GM18858 (cell line): ENCODE data around the gene ESRP2.

Experiments
- ATAC-seq: cut with Tn5 transposase; IDR thresholded peaks from one replicate; pipeline ENCODE4 v1.9.1; 2021; ENCODE audit not compliant: unreplicated experiment

ESRP2 gene

DNA sequence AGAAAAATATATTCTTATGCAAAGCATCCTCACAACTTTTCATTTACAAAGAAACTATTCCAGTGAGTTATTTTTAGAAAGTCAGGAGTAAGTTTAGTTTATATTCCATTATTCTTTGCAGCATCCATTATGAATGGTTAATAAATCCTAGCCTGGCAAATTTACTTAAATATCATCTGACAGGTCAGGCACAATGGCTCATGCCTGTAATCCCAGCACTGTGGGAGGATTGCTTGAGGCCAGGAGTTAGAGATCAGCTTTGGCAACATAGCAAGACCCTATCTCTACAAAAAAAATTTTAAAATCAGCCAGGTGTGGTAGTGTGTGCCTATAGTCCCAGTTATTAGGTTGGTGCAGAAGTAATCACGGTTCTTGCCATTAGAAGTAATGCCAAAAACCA, 12.9 kb downstream of the ESRP2 start:
- no peak for ATAC-seq

DNA sequence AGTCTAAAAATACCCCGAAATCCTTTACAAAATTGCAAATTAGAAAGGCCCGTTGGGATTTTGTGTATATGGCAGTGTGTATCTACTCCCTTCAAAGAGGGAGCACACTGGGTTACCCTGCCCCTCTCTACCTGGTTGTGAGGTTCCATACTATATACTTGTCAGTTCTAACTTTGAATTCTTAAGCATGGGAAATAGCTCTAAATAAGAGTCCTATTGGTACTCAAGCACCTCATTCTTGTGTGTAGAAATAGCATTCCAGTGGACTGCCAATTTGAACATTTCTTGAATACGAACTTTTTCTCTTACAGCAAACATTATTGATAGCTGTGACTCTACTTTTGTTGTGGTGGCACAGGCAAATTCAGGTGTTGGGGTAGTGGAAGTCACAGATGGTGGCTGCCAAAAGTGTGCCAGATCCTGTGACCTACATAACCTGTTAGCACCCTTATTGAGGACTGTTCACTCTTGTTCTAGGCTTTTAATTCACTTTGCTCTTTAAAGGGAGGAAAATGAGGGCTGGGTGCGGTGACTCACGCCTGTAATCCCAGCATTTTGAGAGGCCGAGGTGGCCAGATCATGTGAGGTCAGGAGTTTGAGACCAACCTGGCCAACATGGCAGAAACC, 16.1 kb downstream of the ESRP2 start:
- ATAC-seq = no peak

DNA sequence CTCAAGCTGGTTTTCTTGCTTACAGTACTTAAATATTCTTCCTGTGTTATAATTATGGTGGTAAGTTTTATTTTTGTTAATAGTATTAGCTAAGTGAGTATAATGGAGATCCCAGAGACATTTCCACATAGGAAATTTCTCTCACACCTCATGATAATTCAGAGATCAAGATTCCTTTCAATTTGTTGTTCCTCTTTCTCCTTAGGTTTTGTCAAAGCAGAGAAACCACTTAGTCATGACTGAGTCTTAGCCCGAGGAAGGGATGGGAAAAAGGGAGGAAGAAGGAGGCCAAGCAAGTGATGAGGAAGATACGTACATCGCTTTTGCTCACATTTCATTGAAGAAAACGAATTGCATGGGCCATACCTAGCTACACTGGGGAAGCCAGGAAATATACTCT, 18.4 kb downstream of the ESRP2 start:
- no peak for ATAC-seq

DNA sequence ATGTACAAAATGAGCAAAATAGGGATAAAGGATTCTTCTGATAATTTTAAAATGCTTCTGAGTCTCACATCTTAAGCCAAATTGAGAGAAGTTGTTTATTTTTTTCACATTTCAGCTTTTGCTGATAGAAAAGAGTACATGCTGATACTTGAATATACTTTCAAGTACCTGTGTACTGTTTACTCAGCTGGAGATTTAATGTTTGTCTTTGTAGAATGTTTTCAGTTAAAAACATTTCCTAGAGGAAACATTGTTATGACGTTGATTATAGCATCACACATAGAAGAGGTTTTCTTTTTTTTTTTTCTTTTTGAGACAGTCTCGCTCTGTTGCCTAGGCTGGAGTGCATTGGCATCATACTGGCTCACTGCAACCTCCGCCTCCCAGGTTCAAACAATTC, 19.7 kb downstream of the ESRP2 start:
- ATAC-seq = no peak

DNA sequence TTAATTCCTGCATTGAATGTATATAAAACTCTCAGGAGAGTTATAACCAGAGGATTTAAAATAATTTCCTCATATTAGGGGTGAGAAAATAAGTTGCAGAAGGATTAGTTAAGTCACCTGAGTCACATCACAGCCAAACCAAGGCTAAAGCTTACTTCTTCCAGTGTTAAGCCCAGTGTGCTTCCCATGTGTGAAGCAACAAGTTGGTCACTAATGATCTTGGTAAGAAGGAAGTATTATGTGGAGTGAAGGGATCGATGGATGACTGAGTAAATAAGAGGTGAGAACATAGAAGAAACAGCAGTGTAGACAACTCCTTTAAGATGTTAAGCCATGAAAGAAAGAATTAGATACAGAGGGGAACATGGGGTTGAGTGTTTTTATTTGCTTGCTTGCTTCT, 20.6 kb downstream of the ESRP2 start:
- ATAC-seq = no peak

DNA sequence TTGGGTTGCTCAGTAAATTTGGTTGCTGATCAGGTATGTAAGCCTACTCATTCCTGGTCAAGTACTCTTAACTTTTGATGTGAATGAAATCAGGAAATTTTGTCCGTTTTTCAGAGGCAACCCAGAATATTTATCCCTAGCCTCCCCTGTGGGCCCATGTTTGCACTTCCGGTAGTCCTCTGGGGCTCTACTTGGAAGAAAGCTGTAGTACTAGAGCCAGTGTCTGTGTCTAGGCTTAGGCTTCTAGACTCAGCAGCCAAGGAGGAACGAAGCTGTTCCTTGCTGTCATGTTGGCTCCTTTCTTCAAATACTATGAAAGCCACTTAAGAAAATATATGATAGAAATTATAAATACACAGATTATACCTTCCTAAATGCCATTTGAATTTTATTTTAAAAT, 21.2 kb downstream of the ESRP2 start:
- ATAC-seq = no peak

DNA sequence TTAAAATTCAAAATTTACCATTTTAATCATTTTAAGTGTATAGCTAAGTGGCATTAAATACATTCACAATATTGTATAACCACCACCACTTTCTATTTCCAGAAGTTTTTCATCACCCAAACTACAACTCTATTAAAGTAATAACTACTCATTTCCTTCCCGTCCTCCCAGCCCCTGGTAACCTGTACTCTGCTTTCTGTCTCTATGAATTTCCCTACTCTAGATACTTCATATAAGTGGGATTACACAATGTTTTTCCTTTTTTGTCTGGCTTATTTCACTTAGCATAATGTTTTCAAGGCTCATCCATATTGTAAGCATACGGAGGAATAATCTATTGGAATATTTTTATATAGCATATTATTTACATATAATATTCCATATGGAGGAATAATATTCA, 29.7 kb downstream of the ESRP2 start:
- no peak for ATAC-seq

DNA sequence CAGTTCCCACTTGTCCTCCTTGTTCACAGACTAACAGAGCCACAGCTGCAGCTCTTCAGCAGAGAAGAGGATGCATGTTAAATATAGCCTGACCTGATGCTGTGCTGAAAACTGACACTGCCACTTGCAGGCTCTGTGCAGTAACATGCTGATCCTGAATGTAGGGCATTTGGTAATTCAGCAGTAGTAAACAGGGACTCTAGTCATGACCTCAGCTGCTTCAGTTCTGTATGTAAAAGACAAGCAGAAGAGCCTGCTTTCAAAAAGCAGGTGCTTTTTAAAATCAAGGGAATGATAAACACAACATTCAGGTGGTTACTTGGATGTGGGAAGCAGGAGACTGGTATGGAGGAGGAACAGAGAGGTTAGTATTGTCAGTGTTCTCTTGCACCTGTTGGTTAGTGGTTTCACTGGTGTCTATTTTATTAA, 33.8 kb downstream of the ESRP2 start:
- no peak for ATAC-seq

DNA sequence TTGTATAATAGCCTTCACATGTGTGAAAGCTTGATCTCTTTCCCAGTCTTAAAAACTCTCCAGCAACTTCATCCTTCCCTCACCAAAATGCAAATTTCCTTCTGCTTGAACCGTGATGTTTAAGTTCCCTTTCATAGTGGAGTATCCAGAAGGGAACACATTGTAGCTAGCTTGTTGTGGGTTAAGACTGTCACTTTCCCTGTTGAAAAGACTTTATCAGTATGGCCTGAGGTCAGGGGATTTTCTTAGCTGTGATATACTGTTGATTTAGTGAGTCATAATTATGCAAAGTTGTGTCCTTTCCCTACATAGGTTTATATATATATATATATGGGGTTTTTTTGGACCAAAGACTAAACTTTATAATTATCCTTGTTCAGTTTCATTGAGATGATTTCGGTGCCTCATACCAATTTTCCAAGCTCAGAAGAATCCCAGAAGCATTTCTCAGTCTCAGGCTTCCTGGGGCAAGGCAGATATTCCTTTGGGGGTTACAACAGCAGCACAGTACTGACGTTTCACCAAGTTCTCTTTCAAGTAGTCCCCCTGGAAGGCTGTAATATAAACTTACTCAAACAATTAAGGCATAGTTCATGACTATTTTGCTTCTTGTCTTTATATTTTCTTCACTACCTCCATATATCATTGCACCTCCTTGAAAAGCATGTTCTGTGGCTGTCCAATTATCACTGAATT, 35.7 kb downstream of the ESRP2 start:
- no peak for ATAC-seq

DNA sequence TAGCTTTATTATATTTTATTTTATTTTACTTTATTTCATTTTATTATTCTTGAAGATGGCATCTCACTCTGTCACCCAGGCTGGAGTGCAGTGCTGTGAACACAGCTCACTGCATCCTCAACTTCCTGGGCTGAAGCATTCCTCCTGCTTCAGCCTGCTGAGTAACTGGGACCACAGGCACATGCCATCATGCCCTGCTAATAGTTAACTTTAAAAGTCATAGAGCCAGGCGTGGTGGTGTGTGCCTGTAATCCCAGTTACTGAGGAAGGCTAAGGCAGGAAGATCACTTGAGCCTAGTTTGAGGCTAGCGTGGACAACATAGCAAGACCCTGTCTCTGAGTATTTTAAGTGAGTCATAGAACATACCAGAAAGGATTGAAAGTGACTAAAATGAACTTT, 38.7 kb downstream of the ESRP2 start:
- ATAC-seq = no peak

DNA sequence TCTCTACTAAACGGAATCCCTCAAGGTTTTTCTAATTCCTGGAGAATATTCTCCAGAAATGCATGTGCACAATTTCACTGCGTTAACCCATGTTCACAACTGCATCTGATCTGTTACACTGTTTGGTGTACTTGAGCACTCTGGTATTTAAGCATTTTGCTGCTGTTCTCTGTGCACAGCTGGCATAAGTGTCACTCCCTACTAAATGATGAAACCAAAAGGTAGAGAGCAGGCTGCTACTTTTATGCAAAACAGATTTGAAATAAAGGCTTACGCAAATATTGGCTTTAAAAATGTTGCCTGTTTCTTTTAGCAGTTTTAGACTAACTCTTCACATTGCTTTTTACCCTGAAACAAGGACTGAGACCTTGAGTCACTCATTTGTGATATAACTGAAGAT, 41.7 kb downstream of the ESRP2 start:
- no peak for ATAC-seq

DNA sequence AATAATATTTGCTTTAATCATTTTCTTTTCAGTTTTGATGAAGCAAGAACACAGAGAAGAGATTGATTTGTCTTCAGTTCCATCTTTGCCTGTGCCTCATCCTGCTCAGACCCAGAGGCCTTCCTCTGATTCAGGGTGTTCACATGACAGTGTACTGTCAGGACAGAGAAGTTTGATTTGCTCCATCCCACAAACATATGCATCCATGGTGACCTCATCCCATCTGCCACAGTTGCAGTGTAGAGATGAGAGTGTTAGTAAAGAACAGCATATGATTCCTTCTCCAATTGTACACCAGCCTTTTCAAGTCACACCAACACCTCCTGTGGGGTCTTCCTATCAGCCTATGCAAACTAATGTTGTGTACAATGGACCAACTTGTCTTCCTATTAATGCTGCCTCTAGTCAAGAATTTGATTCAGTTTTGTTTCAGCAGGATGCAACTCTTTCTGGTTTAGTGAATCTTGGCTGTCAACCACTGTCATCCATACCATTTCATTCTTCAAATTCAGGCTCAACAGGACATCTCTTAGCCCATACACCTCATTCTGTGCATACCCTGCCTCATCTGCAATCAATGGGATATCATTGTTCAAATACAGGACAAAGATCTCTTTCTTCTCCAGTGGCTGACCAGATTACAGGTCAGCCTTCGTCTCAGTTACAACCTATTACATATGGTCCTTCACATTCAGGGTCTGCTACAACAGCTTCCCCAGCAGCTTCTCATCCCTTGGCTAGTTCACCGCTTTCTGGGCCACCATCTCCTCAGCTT, 45.0 kb downstream of the ESRP2 start:
- no peak for ATAC-seq

DNA sequence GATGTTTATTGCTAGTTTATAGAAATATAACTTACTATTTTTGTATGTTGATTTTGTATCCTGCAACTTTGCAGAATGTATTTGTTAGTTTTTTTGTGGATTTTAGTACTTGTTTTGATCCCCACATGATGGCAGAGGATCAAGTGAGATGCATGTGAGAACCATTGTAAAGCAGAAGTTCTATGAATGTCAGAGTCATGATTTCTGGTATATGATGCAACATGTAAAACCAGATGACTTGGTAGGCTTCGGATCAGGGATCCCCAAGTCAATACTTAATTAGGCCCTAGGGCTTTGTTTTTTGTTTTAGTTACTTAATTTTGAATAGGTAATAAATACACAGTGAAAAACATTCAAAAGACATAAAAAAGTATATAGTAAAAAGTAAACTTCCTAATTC, 45.8 kb downstream of the ESRP2 start:
- ATAC-seq = no peak

DNA sequence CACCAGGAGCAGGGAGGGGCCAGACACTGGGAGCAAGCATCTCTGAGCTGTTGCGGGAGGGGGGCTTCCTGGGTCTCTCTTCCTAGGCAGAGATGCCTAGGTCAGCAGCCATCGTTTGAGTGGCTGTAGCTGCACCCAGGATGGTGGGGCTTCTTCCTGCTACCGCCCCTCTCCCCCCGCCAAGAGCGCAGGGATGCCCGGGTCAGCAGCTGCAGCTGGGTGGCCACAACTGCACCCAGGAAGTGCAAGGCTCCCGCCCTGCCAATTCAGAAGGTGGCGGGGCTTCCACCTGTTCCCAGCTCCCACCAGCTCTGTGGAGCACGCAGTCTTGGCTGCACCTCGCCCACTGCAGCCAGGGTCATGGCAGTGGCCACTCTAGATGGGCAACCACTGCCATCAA, 47.8 kb downstream of the ESRP2 start:
- ATAC-seq = no peak

DNA sequence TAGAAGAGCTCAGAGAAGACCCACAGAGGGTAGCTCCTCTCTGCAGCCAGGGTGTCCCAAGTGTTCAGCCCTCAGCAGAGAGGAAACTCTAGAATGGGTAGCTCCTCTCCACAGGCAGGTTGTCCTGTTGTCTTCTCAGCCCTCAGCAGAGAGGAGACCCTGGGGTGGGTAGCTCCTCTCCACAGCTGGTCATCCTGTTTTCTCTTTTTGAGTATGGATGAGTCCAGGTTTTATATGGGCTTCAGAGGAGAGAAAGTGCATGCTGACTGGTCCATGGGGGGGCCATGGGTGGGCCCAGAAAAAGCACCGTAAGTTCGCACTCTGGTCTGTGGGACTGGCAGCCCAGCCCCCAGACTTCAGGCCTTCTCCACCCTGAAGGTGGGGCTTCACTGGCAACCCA, 48.4 kb downstream of the ESRP2 start:
- no peak for ATAC-seq

DNA sequence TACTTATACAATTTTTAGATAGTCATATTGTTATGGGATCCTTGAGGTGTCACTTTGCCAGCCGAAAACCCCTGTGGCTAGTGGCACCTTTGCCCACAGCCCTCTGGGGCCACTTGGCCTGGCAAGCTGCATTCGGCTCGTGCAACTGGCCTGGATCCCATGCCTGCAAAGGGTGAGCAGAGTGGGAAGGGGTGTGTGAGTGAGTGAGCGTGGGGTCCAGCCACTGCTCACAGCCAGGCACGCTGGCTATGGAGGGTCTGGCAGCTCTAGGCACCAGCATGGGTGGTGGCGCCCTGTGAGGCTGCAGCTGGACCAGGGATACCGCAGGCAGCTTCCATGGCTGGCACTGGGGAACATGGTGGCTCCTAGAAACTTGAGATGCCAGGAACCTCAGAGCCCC, 49.0 kb downstream of the ESRP2 start:
- ATAC-seq = no peak

DNA sequence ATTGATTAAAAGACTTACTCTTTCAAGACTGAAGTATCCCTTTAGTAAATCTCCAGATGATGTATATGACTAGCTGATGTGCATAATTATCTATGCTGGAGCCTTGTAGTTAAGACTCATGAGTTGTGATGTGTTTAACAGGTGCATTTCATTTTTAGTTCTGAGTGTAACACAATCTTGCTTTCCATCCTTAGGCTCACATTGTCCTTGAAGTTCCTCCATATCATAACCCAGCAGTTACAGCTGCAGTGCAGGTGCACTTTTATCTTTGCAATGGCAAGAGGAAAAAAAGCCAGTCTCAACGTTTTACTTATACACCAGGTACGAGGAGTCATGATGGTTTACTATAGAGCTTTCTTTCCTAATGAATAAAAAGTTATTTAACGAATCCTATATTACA, 52.9 kb downstream of the ESRP2 start:
- no peak for ATAC-seq

DNA sequence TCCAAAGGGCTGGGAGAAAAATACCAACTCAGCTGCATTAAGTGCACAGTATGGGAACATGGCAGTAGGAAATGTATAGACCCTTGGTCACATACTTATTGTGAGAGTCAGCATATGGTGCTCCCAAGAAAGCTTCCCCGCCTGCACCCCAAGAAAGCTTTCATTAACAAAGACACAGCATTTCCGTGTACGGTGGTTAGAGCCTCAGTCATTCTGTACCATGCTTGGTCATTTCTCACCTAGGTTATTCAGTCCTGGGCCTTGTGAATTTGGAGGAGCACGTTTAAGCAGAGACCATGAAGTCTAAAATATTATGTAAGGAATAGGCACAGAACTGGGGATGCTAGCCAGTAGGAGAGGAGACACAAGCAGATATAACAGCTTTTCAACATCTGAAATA, 56.1 kb downstream of the ESRP2 start:
- no peak for ATAC-seq

DNA sequence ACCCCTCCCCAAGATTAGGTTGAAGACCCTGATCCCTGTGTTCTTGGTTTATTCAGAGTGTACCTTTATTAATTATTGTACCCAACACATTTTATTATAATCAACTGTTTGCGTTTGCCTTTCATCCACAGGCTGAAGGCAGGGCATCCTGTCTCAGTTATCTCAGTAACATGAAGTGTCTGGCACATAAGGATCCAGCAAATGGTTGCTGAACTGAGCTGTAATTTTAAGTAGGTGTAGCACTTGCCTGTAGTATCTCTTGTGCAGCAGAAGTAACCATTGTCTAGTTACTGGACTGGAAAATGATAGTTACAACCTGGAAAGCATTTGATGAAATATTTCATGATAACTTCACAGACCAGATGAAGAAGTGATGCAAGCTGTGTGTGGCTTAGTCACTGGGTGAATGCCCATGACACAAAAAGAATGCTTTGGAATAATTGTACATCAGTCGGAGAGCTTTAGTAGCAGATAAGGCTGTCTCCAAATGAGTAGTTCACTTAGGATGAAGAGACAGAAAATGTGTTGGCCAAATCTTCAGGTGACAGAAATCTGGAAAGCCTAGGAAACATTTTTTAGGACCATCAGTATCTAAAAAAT, 56.6 kb downstream of the ESRP2 start:
- ATAC-seq = no peak
